Vagina (tissue), 2 donors: ENCODE data around the gene NHERF2. TPM values are rescaled to one million over a fixed set of nuclear protein-coding genes. Genes with fewer than 3 reads are reported as not detected.

Source experiments
- DNase-seq, 2 donors: peaks; one replicate each; pipeline ENCODE4 v3.0.0-alpha.2; 2017; ENCODE audit errors: extremely low spot score in 2 of 2
- H3K27ac ChIP-seq: fragments of 200-600 bp; sonication (generic); one replicate; pipeline ENCODE4 v1.5.1; 2019
- H3K27me3 ChIP-seq: fragments of 200-600 bp; sonication (generic); one replicate; pipeline ENCODE4 v1.5.1; 2019
- H3K36me3 ChIP-seq, 2 donors: fragments of 200-600 bp; sonication (generic); one replicate each; pipeline ENCODE4 v1.5.1; 2017 to 2019
- H3K4me1 ChIP-seq: fragments of 200-600 bp; sonication (generic); one replicate; pipeline ENCODE4 v1.5.1; 2019
- H3K4me3 ChIP-seq, 2 donors: fragments of 200-600 bp; sonication (generic); 1 replicate in 1 of 2; 2 replicates in 1 of 2; pipeline ENCODE4 v1.5.1; 2016 to 2019
- H3K9me3 ChIP-seq: fragments of 200-600 bp; sonication (generic); one replicate; pipeline ENCODE4 v1.5.1; 2019
- POLR2A ChIP-seq, 2 donors: fragments of 450-650 bp; IDR thresholded peaks; one replicate each; pipeline ENCODE4 v1.6.1; 2017; ENCODE audit warnings: antibody characterized with exemption in 2 of 2, mild to moderate bottlenecking in 2 of 2, moderate library complexity in 2 of 2
- POLR2AphosphoS5 ChIP-seq, 2 donors: sonication (generic); formaldehyde crosslinking; IDR thresholded peaks; one replicate each; pipeline ENCODE4 v1.9.0; 2017; ENCODE audit warnings: antibody characterized with exemption in 2 of 2, mild to moderate bottlenecking in 2 of 2, low read depth in 1 of 2; ENCODE audit not compliant: insufficient read depth in 1 of 2
- intact Hi-C: fragments of 100-400 bp; cut with DNase I; formaldehyde crosslinking; loops from one replicate; pipeline ENCODE4 v1.15.1; 2023
- total RNA-seq: library from RNA; depleted of rRNA; stranded (reverse); fragments of >200 nt; gene quantifications from one replicate; pipeline ENCODE4 v1.2.3, GENCODE V29; 2016
- TF ChIP-seq, protein P1 (sequence below), 3 experiments: fragments of 450-650 bp in 2 of 3; fragments of 200-600 bp in 1 of 3; sonication (generic) in 1 of 3; IDR thresholded peaks; one replicate each; pipeline ENCODE4 v1.5.1; 2017 to 2019; ENCODE audit warnings: antibody characterized with exemption in 3 of 3, mild to moderate bottlenecking in 2 of 3, moderate library complexity in 2 of 3

The NHERF2 gene
- total RNA-seq, 1 donor from 2014 or later, result 44.7 TPM

DNA sequence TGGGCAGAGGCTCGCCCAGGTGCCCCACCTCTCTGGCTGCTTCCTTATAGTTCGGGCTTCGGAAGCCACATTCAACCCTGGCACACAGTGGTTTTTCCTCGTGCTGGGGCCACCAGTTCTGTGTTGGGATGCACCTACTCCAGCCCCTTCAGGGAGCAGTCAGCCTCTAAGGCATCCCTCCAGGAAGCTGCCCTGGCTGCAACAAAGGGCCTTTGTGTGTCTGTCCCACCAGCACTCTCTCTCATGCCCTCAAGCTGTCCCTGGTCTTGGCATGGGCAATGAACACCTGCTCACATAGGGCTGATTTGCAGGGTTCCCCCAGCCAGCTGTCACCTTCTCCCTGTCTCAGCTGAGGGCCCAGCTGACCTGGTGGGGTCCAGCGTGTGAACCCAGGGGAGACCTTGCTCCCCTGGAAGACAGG is 44.7 kb upstream of the NHERF2 start:
- H3K27ac ChIP-seq, result no peak overlapping the region
- TF ChIP-seq POLR2A (IDR thresholded peaks at IDR 0.05) (no peak), POLR2AphosphoS5 (IDR thresholded peaks at IDR 0.05; ENCODE audit: insufficient read depth in 1 of 2, low read depth in 1 of 2) (no peak)
- TF ChIP-seq, protein P1, sequence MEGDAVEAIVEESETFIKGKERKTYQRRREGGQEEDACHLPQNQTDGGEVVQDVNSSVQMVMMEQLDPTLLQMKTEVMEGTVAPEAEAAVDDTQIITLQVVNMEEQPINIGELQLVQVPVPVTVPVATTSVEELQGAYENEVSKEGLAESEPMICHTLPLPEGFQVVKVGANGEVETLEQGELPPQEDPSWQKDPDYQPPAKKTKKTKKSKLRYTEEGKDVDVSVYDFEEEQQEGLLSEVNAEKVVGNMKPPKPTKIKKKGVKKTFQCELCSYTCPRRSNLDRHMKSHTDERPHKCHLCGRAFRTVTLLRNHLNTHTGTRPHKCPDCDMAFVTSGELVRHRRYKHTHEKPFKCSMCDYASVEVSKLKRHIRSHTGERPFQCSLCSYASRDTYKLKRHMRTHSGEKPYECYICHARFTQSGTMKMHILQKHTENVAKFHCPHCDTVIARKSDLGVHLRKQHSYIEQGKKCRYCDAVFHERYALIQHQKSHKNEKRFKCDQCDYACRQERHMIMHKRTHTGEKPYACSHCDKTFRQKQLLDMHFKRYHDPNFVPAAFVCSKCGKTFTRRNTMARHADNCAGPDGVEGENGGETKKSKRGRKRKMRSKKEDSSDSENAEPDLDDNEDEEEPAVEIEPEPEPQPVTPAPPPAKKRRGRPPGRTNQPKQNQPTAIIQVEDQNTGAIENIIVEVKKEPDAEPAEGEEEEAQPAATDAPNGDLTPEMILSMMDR (IDR thresholded peaks at IDR 0.05), result no peak
- no peaks in the 10 kb centered on the region for H3K27me3 ChIP-seq
- H3K36me3 ChIP-seq, result peaks cover 0 to 27% of the 10 kb centered on the region in 2 donors
- DNase-seq, result no peak
- no peaks in the 10 kb centered on the region for H3K9me3 ChIP-seq
- intact Hi-C loops, result no loop called here
- H3K4me3 ChIP-seq, result no peak overlapping the region
- H3K4me1 ChIP-seq, result peaks cover 30% of the 10 kb centered on the region

DNA sequence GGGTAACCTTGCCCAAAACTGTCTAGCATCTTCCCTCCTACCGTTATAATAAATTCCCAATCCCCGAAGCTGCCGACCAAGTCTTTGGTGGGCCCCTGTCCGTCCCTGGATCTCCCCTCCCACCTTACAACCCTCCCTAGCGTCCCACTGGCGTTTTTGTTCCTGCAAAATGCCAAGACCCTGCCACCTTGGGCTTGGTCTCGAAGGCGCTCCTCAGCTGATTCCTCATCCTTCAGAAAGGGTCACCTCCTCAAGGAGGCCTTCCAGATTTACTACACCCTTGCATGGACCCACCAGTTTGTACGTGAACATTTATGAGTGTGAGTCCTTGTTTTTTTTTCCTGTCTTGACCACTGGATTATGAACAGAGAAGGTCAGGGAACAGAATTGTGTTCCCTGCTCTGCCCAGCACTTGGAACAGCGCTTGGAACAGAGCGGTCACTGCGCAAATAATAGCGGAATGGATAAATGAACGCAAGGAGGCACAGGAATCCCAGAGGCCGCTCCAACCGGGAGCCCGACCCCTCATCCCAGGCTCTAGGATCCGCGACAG is 43.6 kb upstream of the NHERF2 start:
- no peaks in the 10 kb centered on the region for H3K9me3 ChIP-seq
- H3K27ac ChIP-seq, result no peak overlapping the region
- DNase-seq, result no peak
- intact Hi-C loops, result no loop called here
- H3K4me1 ChIP-seq, result peaks cover 30% of the 10 kb centered on the region
- TF ChIP-seq, protein P1 (IDR thresholded peaks at IDR 0.05), result no peak
- no peak for TF ChIP-seq POLR2AphosphoS5 (IDR thresholded peaks at IDR 0.05; ENCODE audit: insufficient read depth in 1 of 2, low read depth in 1 of 2)
- TF ChIP-seq POLR2A (IDR thresholded peaks at IDR 0.05), result no peak
- no peaks in the 10 kb centered on the region for H3K27me3 ChIP-seq
- H3K4me3 ChIP-seq, result peak overlapping the region; percentile 59 to 87
- peaks cover 0 to 18% of the 10 kb centered on the region in 2 donors for H3K36me3 ChIP-seq

DNA sequence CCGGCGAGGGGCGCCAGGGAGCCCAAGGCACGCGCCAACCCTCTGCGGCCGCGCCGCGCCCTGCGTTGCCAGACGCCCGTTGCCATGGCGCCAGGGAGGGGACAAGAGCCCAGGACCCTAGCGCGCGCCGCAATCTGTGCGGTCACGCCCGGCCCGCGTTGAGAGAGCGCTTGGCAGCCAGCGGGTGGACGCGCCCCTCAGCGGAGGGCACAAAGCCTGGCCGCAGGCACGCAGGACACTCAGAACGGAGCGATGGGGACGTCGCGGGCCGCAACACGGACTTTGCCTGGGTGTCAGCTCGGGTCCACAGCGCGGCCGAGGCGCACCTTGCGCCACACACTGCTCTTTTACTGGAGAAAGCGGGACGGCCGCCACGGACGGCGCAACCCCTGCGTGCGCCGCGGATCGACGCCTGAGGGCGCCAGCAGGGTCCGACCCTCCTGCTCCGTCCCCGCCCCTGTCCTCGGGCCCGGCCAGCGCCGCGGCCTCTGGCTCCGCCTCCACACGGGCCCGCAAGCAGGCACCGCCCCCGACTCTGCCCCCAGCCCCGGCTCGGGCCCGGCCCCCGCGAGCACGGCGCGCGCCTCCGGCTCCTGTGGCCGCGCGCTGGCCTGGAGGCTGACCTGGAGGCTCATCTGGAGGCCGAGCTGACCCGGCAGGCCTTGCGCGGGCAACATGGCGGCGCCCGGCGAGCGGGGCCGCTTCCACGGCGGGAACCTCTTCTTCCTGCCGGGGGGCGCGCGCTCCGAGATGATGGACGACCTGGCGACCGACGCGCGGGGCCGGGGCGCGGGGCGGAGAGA is 43.0 kb upstream of the NHERF2 start, which contains the start of gene GFER:
TSS of gene GFER (plus strand) at position 650 of the 803 bp plus-strand sequence. CDS start at position 676, 26 bp downstream.
- no peaks in the 10 kb centered on the region for H3K9me3 ChIP-seq
- intact Hi-C loops, result no loop called here
- peak within 1 kb of the TSS; percentile 59 to 87 for H3K4me3 ChIP-seq
- H3K27ac ChIP-seq, result peak within 1 kb of the TSS; percentile 53
- H3K4me1 ChIP-seq, result peaks cover 30% of the 10 kb centered on the region
- TF ChIP-seq, protein P1 (IDR thresholded peaks at IDR 0.05), result peak in 2 of 3 experiments; percentile 3 to 6
- TF ChIP-seq POLR2A (IDR thresholded peaks at IDR 0.05) (no peak), POLR2AphosphoS5 (IDR thresholded peaks at IDR 0.05; ENCODE audit: insufficient read depth in 1 of 2, low read depth in 1 of 2) (peak in 1 of 2 donors; percentile 51)
- H3K36me3 ChIP-seq, result peaks cover 0 to 13% of the 10 kb centered on the region in 2 donors
- no peak for DNase-seq
- no peaks in the 10 kb centered on the region for H3K27me3 ChIP-seq

DNA sequence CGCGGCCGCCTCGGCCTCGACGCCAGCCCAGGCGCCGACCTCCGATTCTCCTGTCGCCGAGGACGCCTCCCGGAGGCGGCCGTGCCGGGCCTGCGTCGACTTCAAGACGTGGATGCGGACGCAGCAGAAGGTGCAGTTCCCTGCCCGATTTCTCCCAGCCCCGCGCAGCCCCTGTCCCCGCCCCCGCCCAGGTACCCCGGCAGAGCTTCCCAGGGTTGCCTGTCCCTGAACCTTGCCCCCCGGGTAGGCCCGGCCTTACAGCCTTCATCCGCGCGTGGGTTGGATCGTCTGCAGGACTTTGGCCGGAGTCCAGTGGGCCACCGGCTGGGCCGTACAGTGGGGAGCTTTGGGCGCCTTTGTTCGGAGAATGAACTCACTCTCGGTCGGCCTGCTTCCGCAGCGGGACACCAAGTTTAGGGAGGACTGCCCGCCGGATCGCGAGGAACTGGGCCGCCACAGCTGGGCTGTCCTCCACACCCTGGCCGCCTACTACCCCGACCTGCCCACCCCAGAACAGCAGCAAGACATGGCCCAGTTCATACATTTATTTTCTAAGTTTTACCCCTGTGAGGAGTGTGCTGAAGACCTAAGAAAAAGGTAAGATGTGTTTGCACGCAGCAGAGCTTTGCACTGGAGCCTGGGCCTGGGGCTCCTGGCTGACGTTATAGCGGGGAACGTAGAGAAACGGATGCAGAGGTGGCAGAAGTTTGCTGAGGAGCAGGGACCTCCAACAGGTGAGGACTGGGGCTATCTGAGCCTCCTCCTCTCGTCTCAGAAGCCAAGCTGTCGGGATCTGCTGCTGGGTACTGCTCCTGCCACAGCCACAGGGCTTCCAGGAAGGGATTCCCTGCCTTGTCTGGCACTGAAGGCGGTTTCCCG is 42.1 kb upstream of the NHERF2 start:
- H3K27ac ChIP-seq, result peak overlapping the region; percentile 53

More for the DNA sequence above, 42.1 kb upstream of the NHERF2 start:
- no peak for DNase-seq
- Histone ChIP-seq H3K4me1 (peaks cover 28% of the 10 kb centered on the region), H3K36me3 (peaks cover 0 to 13% of the 10 kb centered on the region in 2 donors), H3K27me3 (no peaks in the 10 kb centered on the region), H3K9me3 (no peaks in the 10 kb centered on the region), H3K4me3 (peak overlapping the region; percentile 59 to 87)
- intact Hi-C loops, result no loop called here
- TF ChIP-seq POLR2A (IDR thresholded peaks at IDR 0.05) (no peak), POLR2AphosphoS5 (IDR thresholded peaks at IDR 0.05; ENCODE audit: insufficient read depth in 1 of 2, low read depth in 1 of 2) (no peak)
- TF ChIP-seq, protein P1 (IDR thresholded peaks at IDR 0.05), result no peak
